ENCODE results near the gene NGF.
"Not testable (repeated sequence)": the region's sequence is repeated elsewhere in the genome, so short reads cannot be mapped to it uniquely, and the experiment has no call there.

Gene NGF

DNA sequence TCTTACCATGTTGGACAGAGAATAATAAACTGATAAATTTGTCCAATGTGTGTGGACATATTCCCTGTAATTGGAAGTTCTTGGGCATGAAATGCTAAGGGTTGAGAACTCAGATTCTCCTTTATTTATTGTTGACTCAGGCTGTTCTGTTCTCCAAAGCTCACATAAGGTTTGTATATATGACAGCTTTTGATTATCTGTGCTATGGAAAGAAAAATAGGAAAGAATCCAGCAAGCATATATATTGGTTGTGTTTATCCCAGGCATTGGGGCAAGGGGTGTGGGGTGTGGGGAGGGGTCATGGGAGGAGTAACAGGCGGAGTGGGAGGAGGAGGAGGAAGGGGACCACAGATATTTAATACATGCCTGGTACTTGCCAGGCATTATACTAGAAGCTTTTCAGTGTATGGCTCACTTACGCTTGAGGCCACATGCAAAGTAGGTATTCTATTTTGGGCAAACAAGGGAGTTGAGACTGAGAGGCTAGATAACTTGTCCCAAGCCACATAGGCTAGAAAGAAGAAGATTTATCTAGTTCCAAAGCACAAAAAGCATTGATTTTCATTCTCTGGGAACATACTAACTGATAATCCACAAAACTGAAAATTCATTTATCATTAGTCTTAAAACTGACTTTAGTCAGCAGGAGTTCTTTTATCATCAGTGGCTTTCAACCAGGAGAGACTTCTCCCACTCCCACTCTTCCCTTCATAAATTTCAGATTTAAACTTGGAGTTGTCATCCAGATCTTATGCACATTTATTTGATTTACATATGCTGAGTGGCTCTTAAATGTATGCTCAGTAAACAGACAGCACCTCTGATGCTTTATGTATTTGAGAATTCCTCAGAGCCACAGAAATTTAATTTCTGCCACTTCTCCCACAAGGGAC is 27.2 kb downstream of the NGF start:
- Histone ChIP-seq H3K27ac (ENCODE audit: insufficient read depth in 1 of 2, low read depth in 1 of 2, low read length in 2 of 2, poor library complexity in 1 of 2, severe bottlenecking in 2 of 2) (no peak overlapping the region), H3K36me3 (ENCODE audit: control insufficient read depth in 4 of 4, insufficient read depth in 4 of 4, low read length in 3 of 4) (no peaks in the 10 kb centered on the region), H3K27me3 (replicated peaks in 2 of 5; ENCODE audit: control insufficient read depth in 4 of 5, insufficient read depth in 5 of 5, low read length in 4 of 5) (peaks cover 0 to 2% (median 0%) of the 10 kb centered on the region in 5 experiments), H3K4me3 (ENCODE audit: control insufficient read depth in 1 of 7, extremely low read depth in 1 of 7, insufficient read depth in 4 of 7, low read depth in 2 of 7, low read length in 6 of 7) (no peak overlapping the region), H3K9me3 (ENCODE audit: control extremely low read depth in 1 of 5, control insufficient read depth in 4 of 5, insufficient read depth in 2 of 5, low read depth in 1 of 5, low read length in 4 of 5) (no peaks in the 10 kb centered on the region), H3K4me1 (ENCODE audit: control extremely low read depth in 1 of 4, control insufficient read depth in 4 of 4, insufficient read depth in 4 of 4, low read length in 3 of 4) (no peaks in the 10 kb centered on the region)
- DNase-seq = no peak
- POLR2A ChIA-PET = no interaction called here
- CTCF ChIA-PET = no interaction called here
- 96% methylated on average over 2 of the region's 2 CpGs for WGBS (ENCODE audit: insufficient coverage)

DNA sequence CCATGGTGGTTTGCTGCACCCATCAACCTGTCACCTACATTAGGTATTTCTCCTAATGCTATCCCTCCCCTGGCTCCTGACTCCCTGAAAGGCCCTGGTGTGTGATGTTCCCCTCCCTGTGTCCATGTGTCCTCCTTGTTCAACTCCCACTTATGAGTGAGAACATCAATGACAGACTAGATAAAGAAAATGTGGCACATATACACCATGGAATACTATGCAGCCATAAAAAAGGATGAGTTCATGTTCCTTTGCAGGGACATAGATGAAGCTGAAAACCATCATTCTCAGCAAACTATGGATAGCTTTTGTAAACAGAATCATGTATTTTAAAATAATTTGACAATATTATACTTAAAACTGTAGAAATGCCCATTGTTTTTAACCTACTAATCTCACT is 28.5 kb downstream of the NGF start:
- H3K27ac ChIP-seq (ENCODE audit: insufficient read depth in 1 of 2, low read depth in 1 of 2, low read length in 2 of 2, poor library complexity in 1 of 2, severe bottlenecking in 2 of 2); POLR2A ChIA-PET; H3K9me3 ChIP-seq (ENCODE audit: control extremely low read depth in 1 of 5, control insufficient read depth in 4 of 5, insufficient read depth in 2 of 5, low read depth in 1 of 5, low read length in 4 of 5); H3K4me3 ChIP-seq (ENCODE audit: control insufficient read depth in 1 of 7, extremely low read depth in 1 of 7, insufficient read depth in 4 of 7, low read depth in 2 of 7, low read length in 6 of 7); H3K4me1 ChIP-seq (ENCODE audit: control extremely low read depth in 1 of 4, control insufficient read depth in 4 of 4, insufficient read depth in 4 of 4, low read length in 3 of 4); H3K27me3 ChIP-seq (replicated peaks in 2 of 5; ENCODE audit: control insufficient read depth in 4 of 5, insufficient read depth in 5 of 5, low read length in 4 of 5); H3K36me3 ChIP-seq (ENCODE audit: control insufficient read depth in 4 of 4, insufficient read depth in 4 of 4, low read length in 3 of 4); DNase-seq; CTCF ChIA-PET: not testable (repeated sequence)

DNA sequence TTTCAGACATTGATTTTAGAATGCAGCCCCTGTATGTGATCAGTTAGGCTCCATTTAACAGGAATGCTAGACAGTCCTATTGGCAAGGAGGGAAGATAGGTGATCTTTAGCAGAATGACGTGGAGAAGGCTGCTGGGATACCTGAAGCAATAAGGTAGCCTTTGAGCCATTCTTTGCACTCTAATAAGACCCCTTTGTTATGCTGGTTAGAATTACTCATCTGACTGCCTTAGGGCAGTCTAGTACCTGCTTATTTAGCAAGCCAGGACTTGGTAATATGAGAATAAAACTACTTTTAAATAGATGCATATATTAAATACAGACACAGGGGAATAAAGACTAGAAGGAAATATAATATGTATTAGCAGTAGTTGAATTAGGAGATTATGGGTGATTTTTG is 29.1 kb downstream of the NGF start:
- Histone ChIP-seq H3K9me3 (ENCODE audit: control extremely low read depth in 1 of 5, control insufficient read depth in 4 of 5, insufficient read depth in 2 of 5, low read depth in 1 of 5, low read length in 4 of 5) (no peaks in the 10 kb centered on the region), H3K4me3 (ENCODE audit: control insufficient read depth in 1 of 7, extremely low read depth in 1 of 7, insufficient read depth in 4 of 7, low read depth in 2 of 7, low read length in 6 of 7) (no peak overlapping the region), H3K27ac (ENCODE audit: insufficient read depth in 1 of 2, low read depth in 1 of 2, low read length in 2 of 2, poor library complexity in 1 of 2, severe bottlenecking in 2 of 2) (no peak overlapping the region), H3K36me3 (ENCODE audit: control insufficient read depth in 4 of 4, insufficient read depth in 4 of 4, low read length in 3 of 4) (no peaks in the 10 kb centered on the region), H3K4me1 (ENCODE audit: control extremely low read depth in 1 of 4, control insufficient read depth in 4 of 4, insufficient read depth in 4 of 4, low read length in 3 of 4) (no peaks in the 10 kb centered on the region), H3K27me3 (replicated peaks in 2 of 5; ENCODE audit: control insufficient read depth in 4 of 5, insufficient read depth in 5 of 5, low read length in 4 of 5) (no peaks in the 10 kb centered on the region)
- CTCF ChIA-PET = no interaction called here
- WGBS (ENCODE audit: insufficient coverage) = no CpG with 5 or more reads among the region's 1 CpG
- no peak for DNase-seq
- POLR2A ChIA-PET = no interaction called here

DNA sequence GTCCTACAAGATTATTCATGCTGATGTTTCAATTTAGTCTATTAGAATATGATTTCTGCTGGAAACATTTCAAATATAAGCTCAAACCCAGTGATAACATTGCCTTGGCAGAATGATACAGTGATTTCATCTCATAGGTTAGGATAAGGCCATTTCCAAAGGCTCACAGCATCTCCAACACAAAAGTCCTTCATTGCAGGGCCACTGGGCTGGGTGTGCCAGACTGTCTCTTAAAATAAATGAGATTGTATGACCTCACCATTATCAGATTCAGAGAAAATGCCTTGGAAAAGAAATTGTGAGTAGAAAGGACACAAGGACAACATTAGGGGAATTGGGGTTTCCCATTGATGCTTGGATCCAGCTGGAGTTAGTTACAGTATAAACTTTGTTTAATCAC is 30.4 kb downstream of the NGF start:
- CTCF ChIA-PET = interaction anchor here (1.0 to 1.4 kb wide), 2 partner anchors 10 to 32 kb away, joined by 4 to 5 read pairs; no protein-coding TSS in a partner anchor
- H3K4me3 ChIP-seq (ENCODE audit: control insufficient read depth in 1 of 7, extremely low read depth in 1 of 7, insufficient read depth in 4 of 7, low read depth in 2 of 7, low read length in 6 of 7) = no peak overlapping the region
- H3K27me3 ChIP-seq (replicated peaks in 2 of 5; ENCODE audit: control insufficient read depth in 4 of 5, insufficient read depth in 5 of 5, low read length in 4 of 5) = no peaks in the 10 kb centered on the region
- DNase-seq = no peak
- H3K9me3 ChIP-seq (ENCODE audit: control extremely low read depth in 1 of 5, control insufficient read depth in 4 of 5, insufficient read depth in 2 of 5, low read depth in 1 of 5, low read length in 4 of 5) = no peaks in the 10 kb centered on the region
- H3K36me3 ChIP-seq (ENCODE audit: control insufficient read depth in 4 of 4, insufficient read depth in 4 of 4, low read length in 3 of 4) = no peaks in the 10 kb centered on the region
- H3K27ac ChIP-seq (ENCODE audit: insufficient read depth in 1 of 2, low read depth in 1 of 2, low read length in 2 of 2, poor library complexity in 1 of 2, severe bottlenecking in 2 of 2) = no peak overlapping the region
- POLR2A ChIA-PET = no interaction called here
- H3K4me1 ChIP-seq (ENCODE audit: control extremely low read depth in 1 of 4, control insufficient read depth in 4 of 4, insufficient read depth in 4 of 4, low read length in 3 of 4) = no peaks in the 10 kb centered on the region

DNA sequence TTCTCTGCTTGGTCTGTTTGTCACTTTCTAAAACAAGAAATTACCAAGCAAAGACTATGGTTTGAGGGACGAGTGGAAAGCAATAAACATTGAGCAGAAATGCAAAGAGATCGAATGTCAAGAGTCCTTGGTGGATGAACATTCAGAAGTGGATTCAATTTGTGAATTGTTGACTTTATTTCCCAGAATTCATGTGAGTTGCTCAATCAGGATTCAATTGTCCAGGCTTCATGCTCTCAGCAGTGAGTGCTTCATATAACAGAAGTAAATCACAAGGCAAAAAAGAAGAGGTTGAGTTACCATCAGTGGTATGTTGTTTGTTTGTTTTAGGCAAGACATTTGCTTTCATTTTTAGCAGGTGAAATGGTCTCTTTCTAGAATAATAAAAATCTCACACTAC is 31.9 kb downstream of the NGF start:
- CTCF ChIA-PET = interaction anchor here (1.4 kb wide), 1 partner anchor 31 kb away, joined by 5 read pairs; no protein-coding TSS in a partner anchor
- WGBS (ENCODE audit: insufficient coverage) = 100% methylated on average over 1 of the region's 2 CpGs
- Histone ChIP-seq H3K4me3 (ENCODE audit: control insufficient read depth in 1 of 7, extremely low read depth in 1 of 7, insufficient read depth in 4 of 7, low read depth in 2 of 7, low read length in 6 of 7) (no peak overlapping the region), H3K27me3 (replicated peaks in 2 of 5; ENCODE audit: control insufficient read depth in 4 of 5, insufficient read depth in 5 of 5, low read length in 4 of 5) (no peaks in the 10 kb centered on the region), H3K36me3 (ENCODE audit: control insufficient read depth in 4 of 4, insufficient read depth in 4 of 4, low read length in 3 of 4) (no peaks in the 10 kb centered on the region), H3K9me3 (ENCODE audit: control extremely low read depth in 1 of 5, control insufficient read depth in 4 of 5, insufficient read depth in 2 of 5, low read depth in 1 of 5, low read length in 4 of 5) (no peaks in the 10 kb centered on the region), H3K4me1 (ENCODE audit: control extremely low read depth in 1 of 4, control insufficient read depth in 4 of 4, insufficient read depth in 4 of 4, low read length in 3 of 4) (no peaks in the 10 kb centered on the region), H3K27ac (ENCODE audit: insufficient read depth in 1 of 2, low read depth in 1 of 2, low read length in 2 of 2, poor library complexity in 1 of 2, severe bottlenecking in 2 of 2) (no peak overlapping the region)
- DNase-seq = no peak
- POLR2A ChIA-PET = no interaction called here

DNA sequence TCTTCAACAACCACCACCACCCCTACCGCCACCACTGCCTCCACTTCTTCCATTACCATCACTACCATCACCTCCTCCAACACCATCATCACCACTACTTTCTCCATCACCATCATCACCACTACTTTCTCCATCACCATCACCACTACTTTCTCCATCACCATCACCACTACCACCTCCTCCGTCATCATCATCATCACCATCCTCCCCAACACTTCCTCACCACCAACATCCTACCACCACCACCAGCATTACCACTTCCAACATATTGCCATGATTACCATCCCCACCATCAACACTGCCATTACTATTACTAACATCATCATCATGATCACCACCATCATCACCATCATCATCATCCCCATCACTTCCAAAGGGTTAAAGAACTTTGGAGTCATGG is 34.7 kb downstream of the NGF start:
- Histone ChIP-seq H3K27me3 (replicated peaks in 2 of 5; ENCODE audit: control insufficient read depth in 4 of 5, insufficient read depth in 5 of 5, low read length in 4 of 5) (no peaks in the 10 kb centered on the region), H3K4me3 (ENCODE audit: control insufficient read depth in 1 of 7, extremely low read depth in 1 of 7, insufficient read depth in 4 of 7, low read depth in 2 of 7, low read length in 6 of 7) (no peak overlapping the region), H3K4me1 (ENCODE audit: control extremely low read depth in 1 of 4, control insufficient read depth in 4 of 4, insufficient read depth in 4 of 4, low read length in 3 of 4) (no peaks in the 10 kb centered on the region), H3K36me3 (ENCODE audit: control insufficient read depth in 4 of 4, insufficient read depth in 4 of 4, low read length in 3 of 4) (no peaks in the 10 kb centered on the region), H3K27ac (ENCODE audit: insufficient read depth in 1 of 2, low read depth in 1 of 2, low read length in 2 of 2, poor library complexity in 1 of 2, severe bottlenecking in 2 of 2) (no peak overlapping the region), H3K9me3 (ENCODE audit: control extremely low read depth in 1 of 5, control insufficient read depth in 4 of 5, insufficient read depth in 2 of 5, low read depth in 1 of 5, low read length in 4 of 5) (no peaks in the 10 kb centered on the region)
- DNase-seq = no peak
- 100% methylated on average over 2 of the region's 2 CpGs for WGBS (ENCODE audit: insufficient coverage)
- POLR2A ChIA-PET = no interaction called here
- CTCF ChIA-PET = no interaction called here

DNA sequence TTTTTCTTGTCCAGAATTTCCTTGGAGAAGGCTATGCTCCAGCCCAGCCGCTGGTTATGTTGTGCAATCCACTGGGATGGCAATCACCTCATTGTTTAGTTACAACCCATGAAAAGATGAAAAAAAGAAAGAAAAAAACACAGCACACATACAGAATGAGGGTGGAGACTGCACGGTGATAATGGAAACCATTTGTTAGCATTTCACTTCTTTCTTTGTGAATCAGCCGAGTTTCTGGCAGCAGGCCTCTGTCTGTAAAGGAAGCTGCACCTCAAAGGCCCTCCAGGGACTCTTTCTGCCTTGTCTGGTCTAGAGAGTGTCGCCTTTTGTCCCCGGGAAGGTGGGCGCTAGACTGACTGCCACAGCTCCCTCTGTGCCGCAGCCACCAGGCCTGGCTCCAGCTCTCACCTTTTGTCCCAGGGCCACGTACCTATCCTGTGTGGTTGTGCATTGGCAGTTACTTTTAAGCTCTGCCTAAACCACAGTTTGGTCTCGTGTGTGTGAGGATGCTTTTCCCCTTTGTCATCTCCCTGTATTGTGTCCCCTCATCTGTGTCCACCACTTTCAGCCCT is 35.6 kb downstream of the NGF start:
- H3K4me3 ChIP-seq (ENCODE audit: control insufficient read depth in 1 of 7, extremely low read depth in 1 of 7, insufficient read depth in 4 of 7, low read depth in 2 of 7, low read length in 6 of 7) = no peak overlapping the region
- ChIA-PET POLR2A (interaction anchor here (0.6 kb wide), 1 partner anchor 19 kb away, joined by 3 read pairs; no protein-coding TSS in a partner anchor), CTCF (no interaction called here)
- H3K36me3 ChIP-seq (ENCODE audit: control insufficient read depth in 4 of 4, insufficient read depth in 4 of 4, low read length in 3 of 4) = no peaks in the 10 kb centered on the region
- no peaks in the 10 kb centered on the region for H3K27me3 ChIP-seq (replicated peaks in 2 of 5; ENCODE audit: control insufficient read depth in 4 of 5, insufficient read depth in 5 of 5, low read length in 4 of 5)
- WGBS (ENCODE audit: insufficient coverage) = 86% methylated on average over 6 of the region's 9 CpGs
- no peak overlapping the region for H3K27ac ChIP-seq (ENCODE audit: insufficient read depth in 1 of 2, low read depth in 1 of 2, low read length in 2 of 2, poor library complexity in 1 of 2, severe bottlenecking in 2 of 2)
- H3K9me3 ChIP-seq (ENCODE audit: control extremely low read depth in 1 of 5, control insufficient read depth in 4 of 5, insufficient read depth in 2 of 5, low read depth in 1 of 5, low read length in 4 of 5) = no peaks in the 10 kb centered on the region
- no peaks in the 10 kb centered on the region for H3K4me1 ChIP-seq (ENCODE audit: control extremely low read depth in 1 of 4, control insufficient read depth in 4 of 4, insufficient read depth in 4 of 4, low read length in 3 of 4)
- no peak for DNase-seq
